SIG-M5 (cell line): ENCODE results near the gene MSRB3.

Experiments
- DNase-seq: peaks from one replicate; lab custom pipeline; 2025; lab: John Stamatoyannopoulos, UW

The MSRB3 gene

DNA sequence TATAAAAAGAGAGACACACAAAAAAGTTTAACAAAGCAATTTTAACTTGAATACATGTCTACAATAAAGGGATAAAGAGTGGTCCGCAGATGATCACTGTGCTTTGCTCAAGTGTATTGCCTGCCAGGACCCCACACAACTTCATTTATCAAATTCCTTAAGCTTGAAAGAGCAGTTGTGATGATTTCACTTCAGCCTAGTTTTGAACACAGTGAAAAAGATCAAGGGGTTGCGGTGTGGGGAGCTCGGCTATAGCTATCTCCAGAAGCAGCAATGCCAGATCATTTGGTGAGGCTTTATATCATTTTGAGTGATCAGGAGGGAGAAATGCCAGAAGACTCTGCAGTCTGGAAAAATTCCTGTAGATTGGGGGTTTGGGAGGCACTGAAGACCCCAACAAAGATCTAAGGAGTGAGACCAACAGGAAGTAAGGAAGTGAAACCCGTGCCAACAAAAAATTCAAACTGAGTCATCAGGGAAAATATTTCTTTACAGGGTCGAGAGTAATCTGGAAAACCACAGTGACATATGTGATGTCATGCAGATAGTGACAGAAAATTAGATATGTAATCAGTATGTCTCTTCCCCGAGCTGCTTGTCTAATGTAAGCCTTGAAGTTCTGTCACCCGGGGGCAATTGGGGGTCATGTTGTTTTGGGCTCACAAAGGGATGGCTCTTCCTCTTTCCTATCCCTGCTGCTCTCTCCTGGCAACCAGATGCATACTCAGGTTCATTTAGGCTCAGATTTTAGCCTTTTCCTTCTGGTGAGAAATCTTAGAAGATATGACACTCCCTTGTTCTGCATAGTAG lies 221.8 kb downstream of the MSRB3 start:
- no peak for DNase-seq

DNA sequence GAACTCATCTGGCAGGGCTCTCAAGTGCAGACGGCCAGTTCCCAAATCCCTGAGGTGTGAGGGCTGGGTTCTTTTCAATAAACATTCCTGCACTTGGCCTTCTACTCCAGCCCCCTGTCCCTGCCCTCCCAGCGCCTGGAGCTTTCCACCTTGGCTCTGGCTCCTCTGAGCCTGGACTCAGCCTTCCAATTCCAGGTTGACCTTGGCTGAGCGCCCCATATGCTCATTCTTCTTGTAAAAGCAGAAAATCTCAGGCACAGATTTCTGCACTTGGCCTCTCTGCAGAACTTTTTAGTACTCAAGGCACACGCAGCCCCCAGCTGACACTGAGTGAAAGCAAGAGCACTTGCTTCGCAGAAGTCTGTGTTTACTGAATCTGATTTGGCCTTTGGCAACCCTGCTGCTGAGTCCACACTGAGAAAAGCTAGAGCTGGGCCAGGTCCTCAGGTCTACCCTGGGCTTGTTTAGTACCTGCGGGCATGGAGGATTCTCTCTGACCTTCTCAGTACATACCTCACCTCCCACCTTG lies 222.7 kb downstream of the MSRB3 start:
- no peak for DNase-seq

DNA sequence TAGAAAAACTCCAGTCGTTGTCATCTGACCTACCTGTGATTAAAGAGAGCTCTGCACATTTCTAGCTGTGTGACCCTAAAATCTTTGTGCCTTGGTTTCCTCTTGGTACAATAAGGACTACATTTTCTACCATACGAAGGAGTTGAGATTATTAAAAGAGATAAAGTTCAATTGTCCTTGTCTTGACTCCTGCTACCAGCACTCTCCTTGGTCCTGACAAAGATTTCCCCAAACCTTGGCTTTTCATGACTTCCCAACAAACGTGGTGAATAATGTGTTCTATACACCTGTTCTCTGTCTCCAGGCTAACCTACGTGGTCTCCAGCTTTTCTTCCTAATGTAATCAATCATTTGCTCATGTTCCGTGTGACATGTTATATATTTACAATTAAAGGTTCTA lies 223.5 kb downstream of the MSRB3 start:
- DNase-seq, result no peak

GRCh38 chr12:65504417-65504816 lies 225.9 kb downstream of the MSRB3 start:
- DNase-seq, result no peak

DNA sequence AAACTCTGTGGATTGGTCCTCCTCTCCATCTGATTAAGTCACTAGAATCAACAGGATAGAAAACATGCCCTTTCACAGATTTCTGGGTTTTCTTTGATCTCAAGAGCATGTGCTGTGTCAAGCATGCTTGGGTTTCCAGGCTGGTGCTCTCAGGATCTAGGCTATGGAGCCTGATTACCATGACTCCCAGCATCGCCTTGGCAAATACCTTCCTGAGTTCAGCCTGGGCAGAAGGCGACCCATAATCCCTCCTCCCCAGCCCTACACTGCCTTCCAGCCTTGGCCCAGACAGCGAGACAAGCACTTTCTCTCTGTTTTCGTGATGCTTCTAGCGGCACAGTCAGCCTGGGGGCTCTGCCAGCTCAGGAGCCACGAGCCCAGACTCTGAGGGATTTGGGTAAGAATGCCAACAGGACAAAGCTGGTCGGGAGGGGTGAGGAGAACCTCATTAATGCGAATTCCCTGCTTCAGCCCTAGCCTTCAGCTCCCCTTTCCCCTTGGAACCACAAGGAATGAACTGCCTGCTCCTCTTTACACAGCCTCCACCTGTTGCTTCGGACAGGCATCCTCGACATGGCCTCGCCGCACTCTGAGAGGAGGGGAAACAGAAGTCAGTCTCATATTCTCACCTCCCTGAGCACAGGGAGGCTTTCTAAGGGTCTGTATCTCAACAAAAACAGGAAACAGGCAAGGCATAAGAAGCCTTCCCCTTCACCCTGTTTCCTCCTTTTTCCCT lies 227.1 kb downstream of the MSRB3 start:
- DNase-seq, result no peak

- no peak for DNase-seq
Measured at GRCh38 chr12:65508276-65509035, 230.0 kb downstream of the MSRB3 start.

DNA sequence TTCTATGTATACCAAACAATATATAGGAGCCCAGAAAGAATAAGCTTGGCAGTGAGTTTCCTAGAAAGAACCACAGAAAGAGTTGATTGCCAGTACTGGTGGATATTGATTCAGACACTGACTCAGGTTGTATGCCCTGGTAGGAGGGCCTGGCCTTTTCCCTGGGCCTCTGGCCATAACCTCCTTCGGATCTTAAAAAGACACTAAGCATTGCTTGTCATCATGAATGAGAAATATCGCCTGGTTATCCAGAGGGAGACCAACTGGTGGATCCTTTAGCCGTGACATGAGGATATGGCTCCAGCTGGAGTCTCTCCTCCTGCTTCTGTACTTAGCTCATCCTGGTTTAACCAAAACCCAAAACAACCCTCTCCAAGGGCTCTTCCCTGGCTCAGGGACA lies 231.5 kb downstream of the MSRB3 start:
- DNase-seq, result no peak

DNA sequence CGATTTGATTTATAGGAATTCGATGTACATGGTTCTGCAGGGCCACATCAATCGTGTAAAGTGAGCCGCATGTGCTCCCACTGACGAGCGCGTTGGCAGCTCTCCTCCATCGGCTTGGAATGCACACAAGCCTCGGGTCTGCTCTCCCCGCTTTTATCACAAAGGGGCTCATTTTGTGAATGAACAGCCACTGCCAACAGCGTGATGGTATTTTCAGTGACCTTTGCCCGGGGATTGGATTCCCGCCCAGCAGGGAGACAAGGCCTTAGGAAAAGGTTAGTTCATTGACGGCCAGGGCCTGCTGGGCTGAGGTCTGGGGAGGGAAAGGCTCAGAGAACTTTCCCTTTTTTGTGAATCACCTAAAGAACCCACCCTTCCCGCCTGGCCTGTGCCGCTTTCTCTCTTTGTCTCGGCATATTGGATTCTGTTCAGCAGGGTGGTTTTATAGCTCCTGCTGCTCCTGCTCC lies 232.1 kb downstream of the MSRB3 start:
- no peak for DNase-seq

DNA sequence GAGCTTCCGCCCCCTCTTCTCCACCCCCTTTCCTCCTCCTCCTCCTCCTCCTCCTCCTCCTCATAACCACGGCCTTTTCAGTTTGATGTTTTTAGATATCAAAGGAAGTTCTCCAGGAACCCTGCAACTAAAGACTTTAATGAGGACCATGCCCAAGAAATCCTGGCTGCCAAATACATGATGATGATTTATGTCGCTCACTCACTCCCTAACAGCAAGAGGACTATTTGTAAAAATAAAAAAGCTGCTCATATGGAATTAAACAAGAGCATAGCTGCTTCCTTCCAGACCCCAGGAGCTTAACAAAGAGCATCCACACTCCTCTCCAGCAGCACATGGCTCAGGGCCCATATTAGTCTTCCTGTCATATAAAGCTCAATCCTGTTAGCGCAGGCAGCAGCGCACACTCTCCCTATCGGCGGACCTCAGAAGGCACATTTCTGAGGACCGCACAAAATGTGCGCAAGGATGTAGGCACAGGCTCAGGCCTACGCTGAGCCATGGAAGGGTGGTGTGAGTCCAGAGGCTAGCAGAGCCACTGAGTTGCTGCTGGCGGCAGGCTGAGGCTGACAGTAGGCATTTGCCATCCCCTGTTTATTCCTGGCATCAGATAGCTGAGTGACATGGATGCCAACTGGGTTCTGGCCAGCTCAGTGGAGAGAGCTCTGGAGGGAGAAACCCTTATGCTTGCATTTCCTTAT lies 232.8 kb downstream of the MSRB3 start:
- no peak for DNase-seq

GRCh38 chr12:65511912-65512311 lies 233.4 kb downstream of the MSRB3 start:
- DNase-seq, result no peak
